ENCODE results near the gene EHBP1L1. TPM values are rescaled to one million over a fixed set of nuclear protein-coding genes. Genes with fewer than 3 reads are reported as not detected.
A peak's percentile ranks its signal among the peaks of the same experiment; 100 is the strongest.

The EHBP1L1 gene
- total RNA-seq, 4 donors from 2014 or later = 87.3 to 186 (median 110) TPM

GRCh38 chr11:65540290-65541092, 35.4 kb upstream of the EHBP1L1 start:
- TF ChIP-seq EP300 (IDR thresholded peaks at IDR 0.05) = peak; percentile 73 to 79
- TF ChIP-seq POLR2A (IDR thresholded peaks at IDR 0.05) = peak in 1 of 2 donors; percentile 61
- TF ChIP-seq CTCF (IDR thresholded peaks at IDR 0.05) = peak; percentile 78 to 98 (median 86)
- H3K4me3 ChIP-seq = peak overlapping the region; percentile 35 to 62 (median 56)
- peak; percentile 87 to 92 for DNase-seq (ENCODE audit: low spot score in 2 of 2)
- H3K27ac ChIP-seq = peak overlapping the region; percentile 75 to 93 (median 88)
- peaks cover 0 to 73% (median 7%) of the 10 kb centered on the region in 3 donors for H3K36me3 ChIP-seq
- H3K4me1 ChIP-seq = peaks cover 0 to 52% (median 23%) of the 10 kb centered on the region in 4 donors
- no peaks in the 10 kb centered on the region for H3K27me3 ChIP-seq
- H3K9me3 ChIP-seq = no peaks in the 10 kb centered on the region
- 0 to 1% methylated on average over 19 to 34 of the region's 78 CpGs for WGBS, 2 donors

- no peak for DNase-seq (ENCODE audit: low spot score in 2 of 2)
- WGBS, 2 donors = 35 to 61% methylated on average over 5 to 10 of the region's 18 CpGs
- Histone ChIP-seq H3K36me3 (peaks cover 0 to 73% (median 7%) of the 10 kb centered on the region in 3 donors), H3K4me3 (peak overlapping the region; percentile 35 to 62 (median 56)), H3K9me3 (no peaks in the 10 kb centered on the region), H3K27ac (peak overlapping the region; percentile 75 to 93 (median 88)), H3K27me3 (no peaks in the 10 kb centered on the region), H3K4me1 (peaks cover 0 to 54% (median 24%) of the 10 kb centered on the region in 4 donors)
- TF ChIP-seq POLR2A (IDR thresholded peaks at IDR 0.05) (no peak), EP300 (IDR thresholded peaks at IDR 0.05) (no peak), CTCF (IDR thresholded peaks at IDR 0.05) (peak in 2 of 5 experiments; percentile 49 to 56)
Observed at GRCh38 chr11:65541093-65541982, 34.5 kb upstream of the EHBP1L1 start.

- Histone ChIP-seq H3K4me1 (peaks cover 0 to 55% (median 31%) of the 10 kb centered on the region in 4 donors), H3K27ac (no peak overlapping the region), H3K9me3 (no peaks in the 10 kb centered on the region), H3K27me3 (no peaks in the 10 kb centered on the region), H3K36me3 (peaks cover 0 to 73% (median 7%) of the 10 kb centered on the region in 3 donors), H3K4me3 (no peak overlapping the region)
- no peak for TF ChIP-seq EP300 (IDR thresholded peaks at IDR 0.05)
- no peak for TF ChIP-seq POLR2A (IDR thresholded peaks at IDR 0.05)
- TF ChIP-seq CTCF (IDR thresholded peaks at IDR 0.05) = no peak
- no peak for DNase-seq (ENCODE audit: low spot score in 2 of 2)
- 83 to 90% methylated on average over 3 of the region's 3 CpGs for WGBS, 2 donors
Observed at GRCh38 chr11:65542738-65543390, 33.0 kb upstream of the EHBP1L1 start.

GRCh38 chr11:65545853-65546216, 30.0 kb upstream of the EHBP1L1 start:
- H3K4me3 ChIP-seq = no peak overlapping the region
- WGBS, 2 donors = 77 to 88% methylated on average over 4 of the region's 4 CpGs
- TF ChIP-seq CTCF (IDR thresholded peaks at IDR 0.05) = no peak
- TF ChIP-seq EP300 (IDR thresholded peaks at IDR 0.05) = no peak
- TF ChIP-seq POLR2A (IDR thresholded peaks at IDR 0.05) = no peak
- H3K9me3 ChIP-seq = no peaks in the 10 kb centered on the region
- peaks cover 0 to 80% (median 0%) of the 10 kb centered on the region in 3 donors for H3K36me3 ChIP-seq
- no peak for DNase-seq (ENCODE audit: low spot score in 2 of 2)
- peak overlapping the region in 2 of 4 donors; percentile 73 to 77 for H3K27ac ChIP-seq
- H3K27me3 ChIP-seq = no peaks in the 10 kb centered on the region
- H3K4me1 ChIP-seq = peaks cover 0 to 27% (median 19%) of the 10 kb centered on the region in 4 donors

All from tibial nerve (tissue), 4 donors.